ENCODE data around the gene ZNF598. TPM values are rescaled to one million over a fixed set of nuclear protein-coding genes. Genes with fewer than 3 reads are reported as not detected.
A peak's percentile ranks its signal among the peaks of the same experiment; 100 is the strongest.

Gene ZNF598
- total RNA-seq, 1 experiment from 2014 or later, result 72.4 TPM

DNA sequence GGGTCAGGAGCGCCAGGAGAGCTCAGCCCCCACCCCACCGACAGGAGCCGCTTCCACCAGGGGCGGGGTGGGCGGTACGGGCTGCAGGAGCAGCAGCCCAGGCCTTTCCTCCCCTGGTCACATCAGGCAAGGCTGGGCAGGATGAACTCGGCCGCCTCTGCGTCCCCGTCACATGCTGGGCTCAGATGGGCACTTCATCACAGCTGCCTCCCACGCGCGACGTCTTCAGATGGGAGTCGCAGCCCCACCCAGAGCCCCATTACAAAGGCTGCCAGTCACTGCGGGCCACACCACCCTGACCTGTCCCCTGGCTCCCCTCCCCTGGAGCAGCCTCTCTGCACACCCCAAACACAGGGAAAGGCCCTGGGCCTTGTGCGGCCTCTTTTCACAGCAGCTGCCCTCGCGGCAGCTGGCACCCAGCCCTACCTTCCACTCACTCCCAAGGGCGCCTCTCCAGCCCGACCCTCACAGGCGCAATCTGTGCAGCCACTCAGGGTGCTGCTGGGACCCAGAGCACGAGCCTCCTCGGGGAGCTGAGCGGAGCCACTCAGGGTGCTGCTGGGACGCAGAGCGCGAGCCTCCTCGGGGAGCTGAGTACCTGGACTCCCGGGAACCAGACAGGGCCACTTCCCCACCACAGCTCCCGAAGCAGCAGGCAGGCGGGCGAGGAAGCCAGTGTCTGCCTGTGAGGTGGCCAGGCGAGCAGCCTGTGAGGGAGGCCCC, 4.7 kb downstream of the ZNF598 start:
- H3K27ac Mint-ChIP-seq (ENCODE audit: unreplicated experiment), result no peak overlapping the region
- DNase-seq, result no peak
- peak overlapping the region; percentile 10 for H3K4me3 Mint-ChIP-seq (ENCODE audit: low read depth, unreplicated experiment)
- CTCF ChIA-PET, result interaction anchor here (1.6 kb wide), 1 partner anchor 136 kb away, joined by 11 read pairs; no protein-coding TSS in a partner anchor
- intact Hi-C loops (cut with micrococcal nuclease; ENCODE audit: unreplicated experiment), result no loop called here
- peaks cover 51% of the 10 kb centered on the region for H3K36me3 Mint-ChIP-seq (ENCODE audit: insufficient read depth, unreplicated experiment)
- no peaks in the 10 kb centered on the region for H3K9me3 Mint-ChIP-seq (ENCODE audit: low read depth, unreplicated experiment)
- H3K4me1 Mint-ChIP-seq (ENCODE audit: low read depth, unreplicated experiment), result peaks cover 38% of the 10 kb centered on the region
- TF ChIP-seq, protein P1, sequence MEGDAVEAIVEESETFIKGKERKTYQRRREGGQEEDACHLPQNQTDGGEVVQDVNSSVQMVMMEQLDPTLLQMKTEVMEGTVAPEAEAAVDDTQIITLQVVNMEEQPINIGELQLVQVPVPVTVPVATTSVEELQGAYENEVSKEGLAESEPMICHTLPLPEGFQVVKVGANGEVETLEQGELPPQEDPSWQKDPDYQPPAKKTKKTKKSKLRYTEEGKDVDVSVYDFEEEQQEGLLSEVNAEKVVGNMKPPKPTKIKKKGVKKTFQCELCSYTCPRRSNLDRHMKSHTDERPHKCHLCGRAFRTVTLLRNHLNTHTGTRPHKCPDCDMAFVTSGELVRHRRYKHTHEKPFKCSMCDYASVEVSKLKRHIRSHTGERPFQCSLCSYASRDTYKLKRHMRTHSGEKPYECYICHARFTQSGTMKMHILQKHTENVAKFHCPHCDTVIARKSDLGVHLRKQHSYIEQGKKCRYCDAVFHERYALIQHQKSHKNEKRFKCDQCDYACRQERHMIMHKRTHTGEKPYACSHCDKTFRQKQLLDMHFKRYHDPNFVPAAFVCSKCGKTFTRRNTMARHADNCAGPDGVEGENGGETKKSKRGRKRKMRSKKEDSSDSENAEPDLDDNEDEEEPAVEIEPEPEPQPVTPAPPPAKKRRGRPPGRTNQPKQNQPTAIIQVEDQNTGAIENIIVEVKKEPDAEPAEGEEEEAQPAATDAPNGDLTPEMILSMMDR (IDR thresholded peaks at IDR 0.05; ENCODE audit: unreplicated experiment), result no peak
- no peaks in the 10 kb centered on the region for H3K27me3 Mint-ChIP-seq (ENCODE audit: unreplicated experiment)
- no TSS peak for BruUV-seq (replicated peaks)

DNA sequence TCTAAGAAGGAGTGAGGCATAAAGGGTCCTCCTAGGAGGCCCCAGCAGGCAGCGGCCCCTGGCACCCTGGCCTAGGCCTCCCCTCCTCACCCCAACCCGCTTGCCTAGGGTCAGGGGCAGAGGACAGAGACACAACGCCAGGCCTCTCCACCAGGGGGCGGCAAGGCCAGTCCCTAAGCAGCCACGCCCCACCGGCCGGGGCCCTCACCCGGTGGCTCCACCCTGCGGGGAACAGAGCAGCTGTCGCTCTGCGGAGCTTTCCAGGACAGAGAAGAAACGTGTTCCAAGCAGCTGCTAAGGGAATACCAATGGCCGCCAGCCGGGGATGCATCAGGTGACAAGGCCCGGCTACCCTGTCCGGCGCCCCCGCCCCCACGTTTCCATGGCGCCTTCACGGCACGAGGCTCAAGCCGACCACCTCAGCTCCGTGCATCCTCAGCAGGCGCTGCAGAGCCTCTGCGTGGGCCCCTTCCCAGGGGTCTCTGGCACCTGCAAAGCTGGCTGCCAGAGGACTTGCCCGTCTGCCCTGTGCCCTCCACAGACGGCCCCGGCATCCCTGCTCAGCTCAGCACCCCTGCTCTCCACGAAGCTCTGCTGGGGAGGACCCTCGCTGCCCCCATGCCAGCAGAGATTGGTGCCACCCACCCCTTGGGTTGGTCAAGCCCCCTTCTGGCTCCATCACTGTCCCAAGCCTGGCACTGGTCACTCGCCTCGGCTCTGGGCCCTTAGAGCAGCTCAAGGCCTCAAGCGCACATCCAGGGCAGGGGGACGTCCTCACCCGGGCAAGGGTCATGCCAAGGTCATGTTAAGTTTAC, 5.6 kb downstream of the ZNF598 start:
- TF ChIP-seq, protein P1 (IDR thresholded peaks at IDR 0.05; ENCODE audit: unreplicated experiment), result peak; percentile 97
- CTCF ChIA-PET, result interaction anchor here (0.6 to 2.0 kb wide), 11 partner anchors 8 to 149 kb away, joined by 3 to 11 read pairs (median 4); partner anchors contain the start of genes PKD1 and TBL3

DNA sequence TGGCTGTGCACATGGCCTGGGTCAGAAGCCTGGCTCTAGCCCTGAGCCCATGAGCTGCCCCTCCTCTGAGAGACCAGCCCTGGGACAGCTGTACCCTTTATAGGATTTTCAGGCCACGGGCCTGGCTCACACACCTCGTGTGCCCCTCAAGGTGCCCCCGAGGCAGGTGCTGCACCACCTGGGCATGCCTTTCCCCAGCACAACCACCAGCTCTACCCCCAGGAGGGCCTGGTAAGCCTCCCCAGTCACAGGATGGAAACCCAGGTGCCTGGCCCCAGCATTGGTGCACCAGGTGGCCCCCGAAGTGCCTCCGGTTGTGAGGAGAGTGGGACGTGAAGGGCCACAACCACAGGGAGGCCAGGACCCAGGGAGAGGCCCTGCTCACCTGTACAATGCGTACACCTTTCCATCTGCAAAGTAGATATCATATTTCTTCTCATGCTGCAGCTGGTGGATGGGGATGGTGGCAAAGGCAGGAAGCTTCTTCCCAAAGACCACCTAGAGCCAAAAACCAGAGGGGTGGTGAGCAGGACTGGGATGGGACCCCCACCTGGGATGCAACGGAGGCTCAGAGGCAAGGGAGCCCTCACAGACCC, 6.3 kb downstream of the ZNF598 start:
- TF ChIP-seq, protein P1 (IDR thresholded peaks at IDR 0.05; ENCODE audit: unreplicated experiment), result no peak
- Mint-ChIP-seq H3K27ac (ENCODE audit: unreplicated experiment) (no peak overlapping the region), H3K9me3 (ENCODE audit: low read depth, unreplicated experiment) (no peaks in the 10 kb centered on the region), H3K36me3 (ENCODE audit: insufficient read depth, unreplicated experiment) (peaks cover 42% of the 10 kb centered on the region), H3K4me3 (ENCODE audit: low read depth, unreplicated experiment) (no peak overlapping the region), H3K27me3 (ENCODE audit: unreplicated experiment) (no peaks in the 10 kb centered on the region), H3K4me1 (ENCODE audit: low read depth, unreplicated experiment) (peaks cover 33% of the 10 kb centered on the region)
- intact Hi-C loops (cut with micrococcal nuclease; ENCODE audit: unreplicated experiment), result no loop called here
- CTCF ChIA-PET, result interaction anchor here (0.6 to 2.0 kb wide), 9 partner anchors 8 to 150 kb away, joined by 3 to 11 read pairs (median 4); no protein-coding TSS in a partner anchor
- DNase-seq, result no peak
- no TSS peak for BruUV-seq (replicated peaks)

More for the DNA sequence above, 5.6 kb downstream of the ZNF598 start:
- Mint-ChIP-seq H3K27ac (ENCODE audit: unreplicated experiment) (no peak overlapping the region), H3K4me1 (ENCODE audit: low read depth, unreplicated experiment) (peaks cover 38% of the 10 kb centered on the region), H3K36me3 (ENCODE audit: insufficient read depth, unreplicated experiment) (peaks cover 42% of the 10 kb centered on the region), H3K27me3 (ENCODE audit: unreplicated experiment) (no peaks in the 10 kb centered on the region), H3K4me3 (ENCODE audit: low read depth, unreplicated experiment) (peak overlapping the region; percentile 17), H3K9me3 (ENCODE audit: low read depth, unreplicated experiment) (no peaks in the 10 kb centered on the region)
- peak; percentile 97 for DNase-seq
- no TSS peak for BruUV-seq (replicated peaks)
- intact Hi-C loops (cut with micrococcal nuclease; ENCODE audit: unreplicated experiment), result no loop called here

Data from Calu3 (cell line).